Measurements from ENCODE around the gene ARMC2.
"Not testable (repeated sequence)": the region's sequence is repeated elsewhere in the genome, so short reads cannot be mapped to it uniquely, and the experiment has no call there.

Gene ARMC2

GRCh38 chr6:108832738-108833137, 15.5 kb upstream of the ARMC2 start:
- DNase-seq (ENCODE audit: low read depth, low spot score) = no peak

GRCh38 chr6:108835218-108835850, 12.9 kb upstream of the ARMC2 start:
- peak; percentile 38 for DNase-seq (ENCODE audit: low read depth, low spot score)

- no peak for DNase-seq (ENCODE audit: low read depth, low spot score)
Observed at GRCh38 chr6:108836061-108836460, 12.2 kb upstream of the ARMC2 start.

- DNase-seq (ENCODE audit: low read depth, low spot score) = no peak
Observed at GRCh38 chr6:108837236-108837971, 10.8 kb upstream of the ARMC2 start.

- peak; percentile 78 for DNase-seq (ENCODE audit: low read depth, low spot score)
Observed at GRCh38 chr6:108838101-108838717, 10.0 kb upstream of the ARMC2 start.

- DNase-seq (ENCODE audit: low read depth, low spot score) = no peak
Observed at GRCh38 chr6:108839083-108839642, 9.1 kb upstream of the ARMC2 start.

- no peak for DNase-seq (ENCODE audit: low read depth, low spot score)
Observed at GRCh38 chr6:108840919-108841318, 7.3 kb upstream of the ARMC2 start.

- DNase-seq (ENCODE audit: low read depth, low spot score) = no peak
Observed at GRCh38 chr6:108841377-108841855, 6.8 kb upstream of the ARMC2 start.

- DNase-seq (ENCODE audit: low read depth, low spot score) = no peak
Observed at GRCh38 chr6:108844135-108844534, 4.1 kb upstream of the ARMC2 start.

- no peak for DNase-seq (ENCODE audit: low read depth, low spot score)
Observed at GRCh38 chr6:108845145-108845544, 3.1 kb upstream of the ARMC2 start.

GRCh38 chr6:108846101-108846500, 2.1 kb upstream of the ARMC2 start:
- no peak for DNase-seq (ENCODE audit: low read depth, low spot score)

GRCh38 chr6:108846628-108847027, 1.6 kb upstream of the ARMC2 start:
- no peak for DNase-seq (ENCODE audit: low read depth, low spot score)

GRCh38 chr6:108847738-108848115, 495 bp upstream of the ARMC2 start:
- no peak for DNase-seq (ENCODE audit: low read depth, low spot score)

GRCh38 chr6:108850669-108851465, 2.6 kb downstream of the ARMC2 start:
- no peak for DNase-seq (ENCODE audit: low read depth, low spot score)

GRCh38 chr6:108851756-108852155, 3.5 kb downstream of the ARMC2 start:
- DNase-seq (ENCODE audit: low read depth, low spot score) = no peak

GRCh38 chr6:108853077-108853476, 4.9 kb downstream of the ARMC2 start:
- no peak for DNase-seq (ENCODE audit: low read depth, low spot score)

- no peak for DNase-seq (ENCODE audit: low read depth, low spot score)
Observed at GRCh38 chr6:108862479-108863191, 14.4 kb downstream of the ARMC2 start.

- not testable (repeated sequence) for DNase-seq (ENCODE audit: low read depth, low spot score)
Observed at GRCh38 chr6:108865751-108866286, 17.6 kb downstream of the ARMC2 start.

- DNase-seq (ENCODE audit: low read depth, low spot score) = no peak
Observed at GRCh38 chr6:108866798-108867197, 18.6 kb downstream of the ARMC2 start.

- DNase-seq (ENCODE audit: low read depth, low spot score) = no peak
Observed at GRCh38 chr6:108868647-108869046, 20.4 kb downstream of the ARMC2 start.

GRCh38 chr6:108869876-108870275, 21.7 kb downstream of the ARMC2 start:
- no peak for DNase-seq (ENCODE audit: low read depth, low spot score)
